GM19043 (cell line): Measurements from ENCODE around the gene CD99L2.
"Not testable (repeated sequence)": the region's sequence is repeated elsewhere in the genome, so short reads cannot be mapped to it uniquely, and the experiment has no call there.

ENCODE experiments used
- ATAC-seq: cut with Tn5 transposase; IDR thresholded peaks from one replicate; pipeline ENCODE4 v1.9.1; 2021; ENCODE audit warnings: low read depth; ENCODE audit not compliant: unreplicated experiment

The CD99L2 gene

DNA sequence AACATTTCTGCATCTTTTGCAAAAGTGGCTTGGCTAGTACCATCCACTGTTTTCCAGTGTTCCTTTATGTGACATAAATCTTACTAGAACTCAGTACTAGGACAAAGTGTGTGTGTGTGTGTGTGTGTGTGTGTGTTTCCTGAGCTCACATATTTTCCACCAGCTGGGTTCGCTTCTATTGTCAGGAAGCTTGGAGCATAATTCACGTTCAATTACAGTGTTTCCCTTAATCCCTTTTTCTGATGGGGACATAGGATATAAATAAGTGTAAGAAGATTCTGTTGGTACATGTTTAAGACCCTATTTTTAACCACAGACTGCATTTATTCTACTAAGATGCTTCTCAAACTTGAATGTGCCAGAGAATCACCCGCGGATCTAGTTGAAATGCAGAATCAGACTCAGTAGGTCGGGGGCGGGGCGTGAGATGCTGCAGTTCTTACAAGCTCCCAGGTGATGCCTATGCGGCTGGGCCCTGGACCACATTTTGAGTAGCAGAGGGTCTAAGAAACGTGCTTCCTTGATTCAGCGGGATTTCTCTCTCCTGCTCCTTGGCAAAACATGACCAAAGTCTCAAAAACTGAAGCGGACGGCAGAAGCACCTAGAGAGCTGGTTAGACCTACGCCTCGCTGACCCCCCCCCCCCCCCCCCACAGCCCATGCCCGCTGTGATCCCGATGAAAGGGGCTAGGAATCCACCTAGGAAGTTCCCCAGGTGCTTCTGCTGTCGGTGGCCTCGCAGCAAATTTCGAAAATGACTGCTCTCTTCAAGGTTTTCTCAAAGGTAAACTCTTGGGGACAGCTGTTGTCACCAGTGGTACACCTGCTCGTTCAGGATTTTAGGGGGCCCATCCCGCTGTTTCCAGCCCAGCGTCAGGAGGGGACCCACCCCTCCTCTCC lies 797 bp downstream of the CD99L2 start:
- no peak for ATAC-seq

DNA sequence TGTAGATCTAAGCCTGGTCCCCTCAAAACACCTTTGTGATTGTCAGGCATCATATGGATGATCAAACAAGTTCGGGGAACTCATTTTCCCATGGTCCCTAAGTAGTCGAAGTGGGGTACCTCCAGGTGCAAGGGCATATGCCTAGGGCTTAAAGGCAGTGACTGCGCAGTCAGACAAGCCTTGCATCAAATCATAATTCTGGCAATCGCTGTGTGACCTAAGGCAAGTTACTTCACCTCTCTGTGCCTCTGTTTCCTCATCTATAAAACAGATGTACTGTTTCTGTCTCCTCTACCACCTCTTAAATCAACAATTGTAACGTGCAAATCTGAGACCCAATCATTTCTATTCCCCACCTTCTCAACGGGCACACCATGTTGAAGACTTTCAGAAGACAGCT lies 1.8 kb downstream of the CD99L2 start:
- no peak for ATAC-seq

DNA sequence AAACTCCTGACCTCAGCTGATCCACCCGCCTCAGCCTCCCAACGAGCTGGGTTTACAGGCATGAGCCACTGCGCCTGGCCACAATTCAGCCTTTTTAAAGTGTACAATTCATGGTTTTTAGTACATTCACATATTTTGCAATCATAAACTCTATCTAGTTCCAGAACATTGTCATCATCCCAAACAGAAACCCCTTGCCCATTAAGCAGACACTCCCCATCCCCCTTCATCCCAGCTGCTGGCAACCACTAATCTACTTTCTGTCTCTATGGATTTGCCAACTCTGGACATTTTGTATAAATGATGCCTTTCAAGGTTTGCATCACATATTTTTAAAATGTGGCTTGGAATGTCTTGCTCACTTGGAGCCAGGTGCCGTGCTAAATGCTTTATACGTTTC lies 4.5 kb downstream of the CD99L2 start:
- no peak for ATAC-seq

- no peak for ATAC-seq
Measured at GRCh38 chrX:150889131-150889530, 9.3 kb downstream of the CD99L2 start.

- no peak for ATAC-seq
Measured at GRCh38 chrX:150887906-150888465, 10.5 kb downstream of the CD99L2 start.

DNA sequence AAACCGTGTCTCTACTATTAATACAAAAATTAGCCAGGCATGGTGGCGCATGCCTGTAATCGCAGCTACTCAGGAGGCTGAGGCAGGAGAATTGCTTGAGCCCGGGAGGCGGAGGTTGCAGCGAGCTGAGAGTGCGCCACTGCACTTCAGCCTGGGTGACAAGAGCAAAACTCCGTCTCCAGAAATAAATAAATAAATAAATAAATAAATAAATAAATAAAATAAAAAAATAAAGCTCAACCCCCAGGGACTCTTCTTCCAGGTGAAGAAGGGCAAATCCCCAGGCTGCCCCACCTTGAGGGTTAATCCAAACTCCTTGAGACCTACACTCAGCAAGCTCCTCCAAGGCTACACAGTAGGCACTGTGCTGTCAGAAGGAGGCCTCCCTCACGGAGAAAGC lies 11.2 kb downstream of the CD99L2 start:
- not testable (repeated sequence) for ATAC-seq

DNA sequence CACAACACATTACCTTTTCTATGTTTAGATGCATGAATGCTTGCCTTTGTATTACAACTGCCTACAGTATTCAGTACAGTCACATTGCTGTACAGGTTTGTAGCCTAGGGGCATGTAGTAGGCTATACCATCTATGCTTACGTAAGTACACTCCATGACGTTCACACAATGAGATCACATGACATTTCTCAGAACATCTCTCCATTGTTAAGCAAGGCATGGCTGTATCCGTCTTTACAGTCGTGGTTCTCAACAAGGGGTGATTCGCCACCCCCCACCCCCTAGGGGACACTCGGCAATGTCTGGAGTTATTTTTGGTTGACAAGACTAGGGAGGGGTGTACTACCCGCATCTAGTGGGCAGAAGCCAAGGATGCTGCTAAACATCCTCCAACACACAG lies 12.1 kb downstream of the CD99L2 start:
- no peak for ATAC-seq

GRCh38 chrX:150880808-150881165 lies 17.7 kb downstream of the CD99L2 start:
- ATAC-seq = no peak

GRCh38 chrX:150879855-150880807 lies 18.3 kb downstream of the CD99L2 start:
- ATAC-seq = peak; percentile 64

DNA sequence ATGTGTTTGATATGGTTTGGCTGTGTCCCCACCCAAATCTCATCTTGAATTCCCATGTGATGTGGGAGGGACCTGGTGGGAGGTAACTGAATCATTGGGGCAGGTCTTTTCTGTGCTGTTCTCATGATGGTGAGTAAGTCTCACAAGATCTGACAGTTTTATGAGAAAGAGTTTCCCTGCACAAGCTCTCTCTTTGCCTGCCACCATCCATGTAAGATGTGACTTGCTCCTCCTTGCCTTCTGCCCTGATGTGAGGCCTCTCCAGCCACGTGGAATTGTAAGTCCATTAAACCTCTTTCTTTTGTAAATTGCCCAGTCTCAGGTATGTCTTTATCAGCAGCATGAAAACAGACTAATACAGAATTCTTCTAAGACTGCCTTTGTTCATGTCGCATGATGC lies 22.8 kb downstream of the CD99L2 start:
- ATAC-seq = not testable (repeated sequence)

DNA sequence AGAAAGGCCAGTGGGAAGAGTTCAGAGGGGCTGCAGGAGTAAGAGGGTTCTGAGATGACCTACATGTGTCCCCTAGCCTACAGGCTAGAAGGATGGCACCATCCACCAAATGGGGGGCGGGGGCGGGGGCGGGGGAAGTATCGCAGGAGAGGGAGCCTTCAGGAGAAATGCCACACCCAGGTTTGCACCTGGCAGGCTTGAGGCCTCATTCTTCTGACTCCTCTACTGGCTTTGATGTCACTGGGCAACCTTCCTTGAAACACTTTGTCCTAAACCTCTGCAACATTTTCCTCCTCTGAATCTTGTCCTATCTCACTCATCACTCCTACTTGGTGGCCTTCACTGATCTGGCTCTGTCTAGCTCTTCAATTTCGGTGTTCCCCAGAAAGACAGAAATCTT lies 24.0 kb downstream of the CD99L2 start:
- no peak for ATAC-seq

- ATAC-seq = peak; percentile 55
Measured at GRCh38 chrX:150873616-150874015, 24.9 kb downstream of the CD99L2 start.

- no peak for ATAC-seq
Measured at GRCh38 chrX:150872773-150873336, 25.6 kb downstream of the CD99L2 start.

GRCh38 chrX:150871341-150871811 lies 27.1 kb downstream of the CD99L2 start:
- no peak for ATAC-seq

DNA sequence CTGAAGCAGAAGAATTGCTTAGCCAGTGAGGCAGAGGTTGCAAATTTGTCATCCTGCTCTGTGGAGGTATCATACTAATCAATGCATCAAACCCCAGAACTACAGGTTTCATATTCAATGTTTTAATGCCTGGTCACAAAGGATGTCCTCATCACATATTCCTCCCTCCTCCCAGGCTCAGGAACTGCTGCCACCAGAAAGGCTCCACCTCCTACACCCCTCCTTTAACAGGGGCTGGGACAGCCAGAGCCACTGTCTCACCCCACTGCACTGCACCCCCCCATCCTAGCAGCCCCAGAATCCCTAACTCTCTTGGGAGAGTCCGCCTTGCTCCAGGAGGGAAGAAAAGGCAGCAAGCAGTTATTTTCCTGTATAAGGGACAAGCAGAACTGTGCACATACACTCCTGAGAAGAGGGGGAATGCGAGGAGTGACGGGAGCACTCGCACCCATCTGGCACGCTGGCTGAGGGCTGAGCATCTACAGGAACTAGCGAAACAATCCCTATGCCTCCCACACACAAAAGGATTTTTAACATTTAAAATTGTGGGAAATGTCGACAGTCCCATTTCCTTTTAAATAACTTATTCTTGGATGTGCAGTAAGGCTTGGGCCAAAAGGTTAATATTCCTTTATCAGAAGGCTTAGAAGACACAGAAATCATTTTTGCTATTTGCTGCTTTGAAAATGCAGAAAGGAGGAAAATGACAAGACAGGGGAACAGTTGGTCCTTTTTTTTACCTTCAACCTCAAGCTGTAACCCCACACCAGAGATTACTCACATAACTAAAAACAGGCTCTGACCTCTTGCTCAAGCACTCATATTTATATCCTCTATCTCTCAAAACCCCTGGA lies 27.8 kb downstream of the CD99L2 start:
- no peak for ATAC-seq

DNA sequence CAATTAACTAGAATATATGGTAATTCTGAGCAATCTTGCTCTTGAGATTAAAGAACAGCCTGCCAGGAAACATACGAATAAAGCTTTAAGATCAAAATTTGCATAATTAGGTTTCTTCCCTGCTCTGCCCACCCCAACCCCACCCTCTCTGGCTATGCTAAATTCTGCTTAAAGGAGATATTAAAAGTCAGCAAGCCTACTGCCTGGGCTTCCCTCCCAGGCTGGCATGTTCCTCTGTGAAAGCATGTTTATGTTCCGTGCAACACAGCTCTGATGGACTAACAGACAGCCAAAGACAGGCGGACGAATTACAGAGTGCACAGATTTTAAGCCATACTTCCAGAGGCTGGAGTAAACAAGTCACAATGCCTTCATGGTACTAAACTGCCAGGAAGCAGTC lies 28.4 kb downstream of the CD99L2 start:
- no peak for ATAC-seq

DNA sequence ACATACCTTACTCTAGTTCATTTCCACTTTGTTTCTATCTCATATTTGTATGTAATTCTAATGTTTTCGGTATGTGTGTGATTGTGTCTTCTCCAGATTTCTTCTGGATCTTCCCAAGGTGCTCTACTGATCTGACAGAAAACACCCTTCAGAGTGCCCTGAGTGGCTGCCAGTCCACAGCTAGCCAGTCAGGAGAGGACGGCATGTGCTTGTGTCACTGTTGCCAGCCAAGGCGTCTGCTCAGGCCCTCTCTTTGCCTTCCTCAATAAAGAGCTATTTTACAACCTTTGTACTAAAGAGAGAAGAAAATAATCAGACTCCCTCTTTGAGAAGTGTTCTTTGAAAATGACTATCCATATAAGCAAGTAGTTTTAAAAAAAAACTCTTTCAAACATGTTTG lies 29.0 kb downstream of the CD99L2 start:
- no peak for ATAC-seq

- ATAC-seq = no peak
Measured at GRCh38 chrX:150868625-150869024, 29.8 kb downstream of the CD99L2 start.

DNA sequence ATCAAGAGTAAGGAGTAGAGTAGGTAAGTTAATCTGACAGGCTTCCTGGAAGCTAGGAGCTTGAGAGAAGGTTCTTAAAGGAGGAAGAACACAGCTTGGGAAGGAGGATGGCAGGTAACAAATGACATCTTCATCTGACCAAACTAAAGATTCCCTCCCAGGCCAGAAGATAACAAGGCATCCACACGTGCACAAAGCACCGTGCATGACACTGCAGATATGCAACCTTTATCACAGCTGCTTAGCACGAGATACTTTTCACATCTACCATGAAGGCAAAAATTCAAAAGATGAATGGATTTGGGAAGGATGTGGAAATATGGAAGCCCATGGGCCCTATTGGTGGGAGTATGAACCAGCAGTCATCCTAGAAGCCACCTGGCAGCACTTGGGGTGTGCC lies 34.3 kb downstream of the CD99L2 start:
- ATAC-seq = no peak

- ATAC-seq = no peak
Measured at GRCh38 chrX:150863191-150863590, 35.3 kb downstream of the CD99L2 start.
